ENCODE data around the gene VPS13C.

- TF ChIP-seq, protein P1, sequence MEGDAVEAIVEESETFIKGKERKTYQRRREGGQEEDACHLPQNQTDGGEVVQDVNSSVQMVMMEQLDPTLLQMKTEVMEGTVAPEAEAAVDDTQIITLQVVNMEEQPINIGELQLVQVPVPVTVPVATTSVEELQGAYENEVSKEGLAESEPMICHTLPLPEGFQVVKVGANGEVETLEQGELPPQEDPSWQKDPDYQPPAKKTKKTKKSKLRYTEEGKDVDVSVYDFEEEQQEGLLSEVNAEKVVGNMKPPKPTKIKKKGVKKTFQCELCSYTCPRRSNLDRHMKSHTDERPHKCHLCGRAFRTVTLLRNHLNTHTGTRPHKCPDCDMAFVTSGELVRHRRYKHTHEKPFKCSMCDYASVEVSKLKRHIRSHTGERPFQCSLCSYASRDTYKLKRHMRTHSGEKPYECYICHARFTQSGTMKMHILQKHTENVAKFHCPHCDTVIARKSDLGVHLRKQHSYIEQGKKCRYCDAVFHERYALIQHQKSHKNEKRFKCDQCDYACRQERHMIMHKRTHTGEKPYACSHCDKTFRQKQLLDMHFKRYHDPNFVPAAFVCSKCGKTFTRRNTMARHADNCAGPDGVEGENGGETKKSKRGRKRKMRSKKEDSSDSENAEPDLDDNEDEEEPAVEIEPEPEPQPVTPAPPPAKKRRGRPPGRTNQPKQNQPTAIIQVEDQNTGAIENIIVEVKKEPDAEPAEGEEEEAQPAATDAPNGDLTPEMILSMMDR (IDR thresholded peaks at IDR 0.05) = no peak
- TF ChIP-seq POLR2A (IDR thresholded peaks at IDR 0.05) = no peak
These were observed 30.7 kb upstream of the VPS13C start for GRCh38 chr15:62090988-62091387.

Measured in esophagus squamous epithelium (tissue), 4 donors.